Stimulated activated CD8-positive, alpha-beta memory T cell treated with anti-CD3 and anti-CD28 coated beads, Interleukin-2, amount 100 ng/mL, for 48 hours (primary cell): ENCODE results near the gene PCDH15.

ENCODE experiments used
- DNase-seq, 2 donors: peaks; one replicate each; pipeline ENCODE4 v3.0.0-alpha.2; 2020; ENCODE audit warnings: low read depth in 2 of 2

PCDH15 gene

GRCh38 chr10:54800741-54801421 lies at the start of gene PCDH15:
Gene PCDH15 (minus strand): TSS chr10:54801231. CDS start chr10:54664262, 136,969 bp downstream.
- DNase-seq = no peak

- no peak for DNase-seq
These were observed 42.9 kb upstream of the PCDH15 start for GRCh38 chr10:54843932-54844331.

- DNase-seq = no peak
These were observed 42.1 kb upstream of the PCDH15 start for GRCh38 chr10:54843085-54843646.

- no peak for DNase-seq
These were observed 36.4 kb upstream of the PCDH15 start for GRCh38 chr10:54837479-54837878.

GRCh38 chr10:54833029-54833428 lies 32.0 kb upstream of the PCDH15 start:
- DNase-seq = no peak

- DNase-seq = no peak
These were observed 26.0 kb upstream of the PCDH15 start for GRCh38 chr10:54826994-54827560.

GRCh38 chr10:54815583-54815982 lies 14.6 kb upstream of the PCDH15 start:
- no peak for DNase-seq

GRCh38 chr10:54808186-54808935 lies 7.3 kb upstream of the PCDH15 start:
- DNase-seq = no peak

- no peak for DNase-seq
These were observed 1.5 kb downstream of the PCDH15 start for GRCh38 chr10:54799506-54799905.

GRCh38 chr10:54797636-54798321 lies 3.3 kb downstream of the PCDH15 start:
- DNase-seq = no peak

GRCh38 chr10:54796881-54797280 lies 4.2 kb downstream of the PCDH15 start:
- no peak for DNase-seq

- no peak for DNase-seq
These were observed 24.4 kb downstream of the PCDH15 start for GRCh38 chr10:54776622-54777021.

- no peak for DNase-seq
These were observed 28.4 kb downstream of the PCDH15 start for GRCh38 chr10:54772468-54773122.

GRCh38 chr10:54769051-54769450 lies 32.0 kb downstream of the PCDH15 start:
- no peak for DNase-seq

GRCh38 chr10:54758791-54759190 lies 42.2 kb downstream of the PCDH15 start:
- DNase-seq = no peak

GRCh38 chr10:54749623-54750022 lies 51.4 kb downstream of the PCDH15 start:
- DNase-seq = no peak

GRCh38 chr10:54745436-54745835 lies 55.6 kb downstream of the PCDH15 start:
- DNase-seq = no peak

- no peak for DNase-seq
These were observed 58.6 kb downstream of the PCDH15 start for GRCh38 chr10:54742416-54742815.

- no peak for DNase-seq
These were observed 72.5 kb downstream of the PCDH15 start for GRCh38 chr10:54728511-54728910.

GRCh38 chr10:54722075-54722474 lies 79.0 kb downstream of the PCDH15 start:
- DNase-seq = no peak

- DNase-seq = no peak
These were observed 90.1 kb downstream of the PCDH15 start for GRCh38 chr10:54710918-54711317.

GRCh38 chr10:54708591-54708990 lies 92.4 kb downstream of the PCDH15 start:
- no peak for DNase-seq
